H9 (cell line): ENCODE data around the gene LRP1. TPM values are rescaled to one million over a fixed set of nuclear protein-coding genes. Genes with fewer than 3 reads are reported as not detected.

Experiments used
- DNase-seq: peaks from one replicate; pipeline ENCODE4 v3.0.0-alpha.2; 2017
- H2AFZ ChIP-seq: one replicate; pipeline ENCODE4 v1.6.1; 2013; ENCODE audit warnings: mild to moderate bottlenecking, low read length, control low read depth, moderate library complexity
- H2AK5ac ChIP-seq: 2 replicates; pipeline ENCODE4 v1.6.1; 2013; ENCODE audit warnings: low read length, control low read depth, mixed read lengths; ENCODE audit not compliant: insufficient read length
- H2BK120ac ChIP-seq: one replicate; pipeline ENCODE4 v1.6.1; 2013; ENCODE audit warnings: low read depth, mild to moderate bottlenecking, low read length, control low read depth, inconsistent platforms; ENCODE audit not compliant: poor library complexity, severe bottlenecking
- H2BK12ac ChIP-seq: 2 replicates; pipeline ENCODE4 v1.6.1; 2013; ENCODE audit warnings: low read length, control low read depth, mixed read lengths, low read depth; ENCODE audit not compliant: insufficient read length
- H2BK15ac ChIP-seq: 2 replicates; pipeline ENCODE4 v1.6.1; 2013; ENCODE audit warnings: low read depth, low read length, control low read depth
- H2BK20ac ChIP-seq: one replicate; pipeline ENCODE4 v1.6.1; 2013; ENCODE audit warnings: low read depth, mild to moderate bottlenecking, low read length, control low read depth, inconsistent platforms; ENCODE audit not compliant: poor library complexity, severe bottlenecking
- H2BK5ac ChIP-seq: 2 replicates; pipeline ENCODE4 v1.6.1; 2013; ENCODE audit warnings: low read length, control low read depth, mixed read lengths; ENCODE audit not compliant: insufficient read length
- H3K14ac ChIP-seq: 2 replicates; pipeline ENCODE4 v1.6.1; 2013; ENCODE audit warnings: low read length, control low read depth; ENCODE audit not compliant: insufficient read depth
- H3K18ac ChIP-seq: 2 replicates; pipeline ENCODE4 v1.6.1; 2013; ENCODE audit warnings: low read depth, mild to moderate bottlenecking, mixed read lengths, low read length, control low read depth; ENCODE audit not compliant: insufficient read length
- H3K23ac ChIP-seq: 2 replicates; pipeline ENCODE4 v1.6.1; 2013; ENCODE audit warnings: low read length, control low read depth, mixed read lengths, low read depth; ENCODE audit not compliant: insufficient read length
- H3K23me2 ChIP-seq: 2 replicates; pipeline ENCODE4 v1.6.1; 2013; ENCODE audit warnings: low read depth, mild to moderate bottlenecking, mixed read lengths, low read length, control low read depth; ENCODE audit not compliant: insufficient read length, poor library complexity, severe bottlenecking
- H3K27ac ChIP-seq: 2 replicates; pipeline ENCODE4 v1.5.1; 2013; ENCODE audit warnings: low read length, control low read depth, mixed read lengths, low read depth; ENCODE audit not compliant: insufficient read length
- H3K27me3 ChIP-seq: 2 replicates; pipeline ENCODE4 v1.6.1; 2013; ENCODE audit warnings: low read length, control low read depth, inconsistent platforms; ENCODE audit not compliant: insufficient read depth
- H3K4ac ChIP-seq: 2 replicates; pipeline ENCODE4 v1.6.1; 2013; ENCODE audit warnings: low read depth, mild to moderate bottlenecking, control low read depth, inconsistent platforms, low read length, moderate library complexity
- H3K4me1 ChIP-seq: 2 replicates; pipeline ENCODE4 v1.6.1; 2013; ENCODE audit warnings: low read length, control low read depth, inconsistent platforms; ENCODE audit not compliant: insufficient read depth
- H3K4me2 ChIP-seq: 2 replicates; pipeline ENCODE4 v1.6.1; 2013; ENCODE audit warnings: low read length, control low read depth, mixed read lengths; ENCODE audit not compliant: insufficient read length, insufficient read depth
- H3K56ac ChIP-seq: 2 replicates; pipeline ENCODE4 v1.6.1; 2013; ENCODE audit warnings: low read depth, mild to moderate bottlenecking, mixed read lengths, low read length, control low read depth; ENCODE audit not compliant: insufficient read length
- H3K79me1 ChIP-seq: 2 replicates; pipeline ENCODE4 v1.6.1; 2013; ENCODE audit warnings: low read depth, mild to moderate bottlenecking, moderate library complexity, low read length, control low read depth, inconsistent platforms; ENCODE audit not compliant: insufficient read depth, poor library complexity, severe bottlenecking
- H3K79me2 ChIP-seq: 2 replicates; pipeline ENCODE4 v1.6.1; 2013; ENCODE audit warnings: low read length, control low read depth, inconsistent platforms; ENCODE audit not compliant: insufficient read depth
- H3K9ac ChIP-seq: 2 replicates; pipeline ENCODE4 v1.6.1; 2013; ENCODE audit warnings: low read length, control low read depth, mixed read lengths; ENCODE audit not compliant: insufficient read length; ENCODE audit errors: extremely low read depth
- H3K9me3 ChIP-seq: one replicate; pipeline ENCODE4 v1.6.1; 2013; ENCODE audit warnings: low read depth, low read length, inconsistent platforms; ENCODE audit not compliant: control insufficient read depth
- H3T11ph ChIP-seq: one replicate; pipeline ENCODE4 v1.6.1; 2013; ENCODE audit warnings: mild to moderate bottlenecking, low read length, control low read depth, inconsistent platforms
- H4K20me1 ChIP-seq: one replicate; pipeline ENCODE4 v1.6.1; 2013; ENCODE audit not compliant: control insufficient read depth, insufficient read length, insufficient read depth
- H4K5ac ChIP-seq: 2 replicates; pipeline ENCODE4 v1.6.1; 2013; ENCODE audit warnings: low read depth, mild to moderate bottlenecking, mixed read lengths, low read length, control low read depth; ENCODE audit not compliant: insufficient read length
- H4K8ac ChIP-seq: replicated peaks from 2 replicates; pipeline ENCODE4 v1.6.1; 2013; ENCODE audit warnings: low read length, control low read depth, mixed read lengths, low read depth; ENCODE audit not compliant: insufficient read length
- H4K91ac ChIP-seq: 2 replicates; pipeline ENCODE4 v1.6.1; 2013; ENCODE audit warnings: low read depth, mild to moderate bottlenecking, moderate library complexity, mixed read lengths, low read length, control low read depth; ENCODE audit not compliant: insufficient read length
- H3K27ac Mint-ChIP-seq, 3 experiments: 2 replicates in 2 of 3; 3 replicates in 1 of 3; pipeline ENCODE4 v1.8.0; 2020 to 2021; ENCODE audit warnings: mixed read lengths in 3 of 3, mild to moderate bottlenecking in 1 of 3, moderate library complexity in 1 of 3
- H3K27me3 Mint-ChIP-seq: 2 replicates; pipeline ENCODE4 v1.8.0; 2021; ENCODE audit warnings: low read depth, mild to moderate bottlenecking, moderate library complexity, mixed read lengths
- H3K36me3 Mint-ChIP-seq, 3 experiments: 2 replicates in 2 of 3; 3 replicates in 1 of 3; pipeline ENCODE4 v1.8.0; 2020 to 2021; ENCODE audit warnings: low read depth in 3 of 3, mixed read lengths in 3 of 3; ENCODE audit not compliant: insufficient read depth in 1 of 3
- H3K4me1 Mint-ChIP-seq, 2 experiments: 2 replicates each; pipeline ENCODE4 v1.8.0; 2020; ENCODE audit warnings: mixed read lengths in 2 of 2
- H3K4me3 Mint-ChIP-seq, 2 experiments: 2 replicates in 1 of 2; 3 replicates in 1 of 2; pipeline ENCODE4 v1.8.0; 2020 to 2021; ENCODE audit warnings: mild to moderate bottlenecking in 2 of 2, mixed read lengths in 2 of 2, moderate library complexity in 1 of 2
- H3K9me3 Mint-ChIP-seq, 2 experiments: 2 replicates in 1 of 2; 3 replicates in 1 of 2; pipeline ENCODE4 v1.8.0; 2020; ENCODE audit warnings: mild to moderate bottlenecking in 2 of 2, mixed read lengths in 2 of 2, moderate library complexity in 1 of 2
- WGBS: extraction: QIAGEN DNeasy Blood & Tissue Kit; methylation state at CpG from one replicate; pipeline ENCODE4 v1.1.7; 2013; ENCODE audit warnings: missing lambda C conversion rate, low lambda C conversion rate, mixed read lengths; ENCODE audit not compliant: insufficient read length; ENCODE audit errors: extremely low coverage; 5-methylcytosine and 5-hydroxymethylcytosine counted together
- total RNA-seq: library from RNA; stranded (reverse); gene quantifications from 2 replicates; pipeline ENCODE4 v1.2.1, GENCODE V29; 2021
- TF ChIP-seq, protein P1 (sequence below): fragments of 200-600 bp; sonication (generic); conservative IDR thresholded peaks from 3 replicates; pipeline ENCODE4 v1.8.0; 2021; ENCODE audit warnings: antibody characterized with exemption, mild to moderate bottlenecking

LRP1 gene
- total RNA-seq, 1 experiment from 2014 or later, result 115 TPM

DNA sequence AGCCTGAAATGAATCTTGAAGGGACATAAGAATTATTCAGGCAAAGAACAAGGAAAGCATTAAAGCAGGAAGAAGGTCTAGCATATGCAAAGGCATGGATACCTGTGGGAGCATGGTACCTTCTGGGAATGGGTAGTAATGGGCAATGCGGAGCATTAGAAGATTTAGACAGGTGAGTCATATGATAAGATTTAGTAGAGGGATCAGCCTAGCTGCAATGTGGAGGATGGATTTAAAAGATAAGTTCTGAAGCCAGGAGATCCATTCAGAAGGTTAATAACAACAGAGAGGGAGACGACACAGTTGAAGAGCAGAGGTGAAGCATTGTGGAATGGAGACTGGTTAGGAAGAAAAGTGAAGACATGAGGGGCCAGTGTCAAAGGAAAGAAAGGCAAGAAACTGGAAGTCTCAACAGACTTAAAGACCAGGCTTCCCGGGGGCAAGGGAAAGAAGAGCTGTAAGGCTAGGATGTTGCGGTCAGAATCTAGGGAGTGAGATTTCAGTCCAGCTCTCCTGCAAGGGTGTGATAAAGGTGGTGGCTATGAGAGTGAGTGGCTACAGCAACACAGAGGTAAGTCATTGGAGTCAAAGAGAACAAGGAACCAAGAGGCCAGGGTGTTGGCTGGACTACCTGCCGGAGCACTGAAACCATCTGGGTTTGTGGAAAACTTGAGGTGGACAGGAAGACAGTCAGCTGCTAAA is 11.6 kb upstream of the LRP1 start:
- DNase-seq, result no peak
- no peak overlapping the region for H2AFZ ChIP-seq
- H3K18ac ChIP-seq, result no peak overlapping the region
- H3K9me3 ChIP-seq, result no peaks in the 10 kb centered on the region
- H3K14ac ChIP-seq, result no peak overlapping the region
- H2BK5ac ChIP-seq, result no peak overlapping the region
- no peak overlapping the region for H2BK15ac ChIP-seq
- no peak overlapping the region for H4K8ac ChIP-seq
- H3K27me3 ChIP-seq, result no peaks in the 10 kb centered on the region
- H4K91ac ChIP-seq, result no peak overlapping the region
- no peak overlapping the region for H2AK5ac ChIP-seq
- no peaks in the 10 kb centered on the region for H4K20me1 ChIP-seq
- H3T11ph ChIP-seq, result no peak overlapping the region
- H3K79me1 ChIP-seq, result no peaks in the 10 kb centered on the region
- no peak overlapping the region for H3K27ac ChIP-seq
- H3K9ac ChIP-seq, result no peak overlapping the region
- no CpG with 5 or more reads among the region's 5 CpGs for WGBS
- peaks cover 6% of the 10 kb centered on the region for H3K27me3 Mint-ChIP-seq
- H3K4ac ChIP-seq, result no peak overlapping the region
- H3K56ac ChIP-seq, result no peak overlapping the region
- no peak overlapping the region for H2BK12ac ChIP-seq
- H3K27ac Mint-ChIP-seq, result no peak overlapping the region
- TF ChIP-seq, protein P1, sequence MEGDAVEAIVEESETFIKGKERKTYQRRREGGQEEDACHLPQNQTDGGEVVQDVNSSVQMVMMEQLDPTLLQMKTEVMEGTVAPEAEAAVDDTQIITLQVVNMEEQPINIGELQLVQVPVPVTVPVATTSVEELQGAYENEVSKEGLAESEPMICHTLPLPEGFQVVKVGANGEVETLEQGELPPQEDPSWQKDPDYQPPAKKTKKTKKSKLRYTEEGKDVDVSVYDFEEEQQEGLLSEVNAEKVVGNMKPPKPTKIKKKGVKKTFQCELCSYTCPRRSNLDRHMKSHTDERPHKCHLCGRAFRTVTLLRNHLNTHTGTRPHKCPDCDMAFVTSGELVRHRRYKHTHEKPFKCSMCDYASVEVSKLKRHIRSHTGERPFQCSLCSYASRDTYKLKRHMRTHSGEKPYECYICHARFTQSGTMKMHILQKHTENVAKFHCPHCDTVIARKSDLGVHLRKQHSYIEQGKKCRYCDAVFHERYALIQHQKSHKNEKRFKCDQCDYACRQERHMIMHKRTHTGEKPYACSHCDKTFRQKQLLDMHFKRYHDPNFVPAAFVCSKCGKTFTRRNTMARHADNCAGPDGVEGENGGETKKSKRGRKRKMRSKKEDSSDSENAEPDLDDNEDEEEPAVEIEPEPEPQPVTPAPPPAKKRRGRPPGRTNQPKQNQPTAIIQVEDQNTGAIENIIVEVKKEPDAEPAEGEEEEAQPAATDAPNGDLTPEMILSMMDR, result no peak
- H3K23me2 ChIP-seq, result no peaks in the 10 kb centered on the region
- H2BK20ac ChIP-seq, result no peak overlapping the region
- no peak overlapping the region for H3K4me2 ChIP-seq
- H2BK120ac ChIP-seq, result no peak overlapping the region
- peaks cover 10 to 11% of the 10 kb centered on the region in 2 experiments for H3K4me1 Mint-ChIP-seq
- no peak overlapping the region for H3K4me3 Mint-ChIP-seq
- H3K79me2 ChIP-seq, result no peaks in the 10 kb centered on the region
- no peak overlapping the region for H4K5ac ChIP-seq
- H3K23ac ChIP-seq, result no peak overlapping the region
- H3K4me1 ChIP-seq, result no peaks in the 10 kb centered on the region
- H3K9me3 Mint-ChIP-seq, result no peaks in the 10 kb centered on the region; a peak in 1 of 5 replicates
- no peaks in the 10 kb centered on the region for H3K36me3 Mint-ChIP-seq
